A375 (cell line): Measurements from ENCODE around the gene CNTN4. TPM values are rescaled to one million over a fixed set of nuclear protein-coding genes. Genes with fewer than 3 reads are reported as not detected.

Experiments
- small RNA-seq: library from RNA; depleted of rRNA; stranded (forward); fragments of <200 nt; gene quantifications from one replicate; pipeline ENCODE3, GENCODE V24; 2014
- total RNA-seq: library from RNA; depleted of rRNA; stranded (reverse); fragments of >200 nt; shearing (Covaris generic); gene quantifications from 2 replicates; pipeline ENCODE4 v1.2.3, GENCODE V29; 2014; rRNA removed

The CNTN4 gene
- 5.1 and 5.8 TPM in 2 replicates for total RNA-seq

GRCh38 chr3:2098398-2099027, at the start of gene CNTN4:
Gene CNTN4, plus strand, starts transcription at chr3:2098866.

Small RNAs within 50 kb of the gene (small RNA-seq; reads per million reads assigned to genes)
- gene RF00416 (not detected), gene RN7SKP144 (0.25 reads per million)
